Muscle of back (tissue), 11 donors: ENCODE data around the gene PSPC1. TPM values are rescaled to one million over a fixed set of nuclear protein-coding genes. Genes with fewer than 3 reads are reported as not detected.
A peak's percentile ranks its signal among the peaks of the same experiment; 100 is the strongest.
"Not testable (repeated sequence)": the region's sequence is repeated elsewhere in the genome, so short reads cannot be mapped to it uniquely, and the experiment has no call there.

Experiments used
- DNase-seq, 3 donors: peaks; one replicate each; pipeline versions ENCODE4 v3.0.0 to v3.0.0-alpha.2; 2013
- polyA plus RNA-seq, 10 donors: library from polyadenylated mRNA; unstranded; fragments of 120-200 nt; gene quantifications; one replicate each; pipeline ENCODE4 v1.2.1, GENCODE V29; 2013; ENCODE audit not compliant: insufficient read length in 10 of 10

Gene PSPC1
- polyA plus RNA-seq, 10 donors, result 37.1 to 50.4 (median 43.0) TPM

DNA sequence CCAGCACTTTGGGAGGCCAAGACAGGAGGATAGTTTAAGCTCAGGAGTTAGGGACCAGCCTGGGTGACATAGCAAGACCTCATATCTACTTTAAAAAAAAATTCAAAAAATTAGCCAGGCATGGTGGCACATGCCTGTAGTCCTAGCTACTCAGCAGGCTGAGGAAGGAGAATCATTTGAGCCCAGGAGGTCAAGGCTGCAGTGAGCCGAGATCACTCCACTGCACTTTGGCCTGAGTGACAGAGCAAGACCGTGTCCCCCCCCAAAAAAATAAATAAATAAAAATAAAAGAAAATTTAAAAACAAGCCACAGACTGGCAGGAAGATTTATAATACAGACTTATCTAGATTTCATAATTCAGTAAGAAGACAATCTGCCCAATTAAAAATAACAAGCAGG is 14.8 kb downstream of the PSPC1 start:
- DNase-seq, result no peak

DNA sequence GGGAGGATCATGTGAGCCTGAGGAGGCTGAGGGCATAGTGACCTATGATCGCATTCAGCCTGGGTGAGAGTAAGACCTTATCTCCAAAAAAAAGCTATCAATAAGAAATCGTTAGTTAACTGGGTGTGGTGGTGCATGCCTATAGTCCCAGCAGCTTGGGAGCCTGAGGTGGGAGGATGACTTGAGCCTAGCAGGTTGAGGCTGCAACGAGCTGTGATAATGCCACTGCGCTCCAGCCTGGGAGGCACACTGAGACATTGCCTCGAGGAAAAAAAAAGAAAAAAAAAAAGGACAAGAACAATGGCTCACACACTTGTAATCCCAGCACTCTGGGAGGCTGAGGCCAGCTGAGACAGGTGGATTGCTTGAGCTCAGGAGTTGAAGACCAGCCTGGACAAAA is 16.2 kb downstream of the PSPC1 start:
- no peak for DNase-seq

DNA sequence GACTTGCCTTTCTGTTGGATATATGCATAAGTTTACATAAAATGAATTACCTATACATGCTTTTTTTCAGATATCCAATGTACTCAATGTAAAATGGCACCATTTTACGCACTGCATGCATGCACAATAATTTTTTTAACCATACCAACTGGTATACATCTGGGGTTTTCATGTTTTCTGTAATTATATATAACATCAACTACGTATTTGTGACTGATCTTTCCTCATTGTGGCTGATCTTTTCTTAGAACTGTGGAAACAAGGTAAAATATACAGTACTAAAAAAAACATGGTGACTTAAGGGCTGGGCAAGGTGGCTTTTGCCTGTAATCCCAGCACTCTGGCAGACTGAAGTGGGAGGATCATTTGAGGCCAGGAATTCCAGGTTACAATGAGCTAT is 18.5 kb downstream of the PSPC1 start:
- DNase-seq, result no peak

DNA sequence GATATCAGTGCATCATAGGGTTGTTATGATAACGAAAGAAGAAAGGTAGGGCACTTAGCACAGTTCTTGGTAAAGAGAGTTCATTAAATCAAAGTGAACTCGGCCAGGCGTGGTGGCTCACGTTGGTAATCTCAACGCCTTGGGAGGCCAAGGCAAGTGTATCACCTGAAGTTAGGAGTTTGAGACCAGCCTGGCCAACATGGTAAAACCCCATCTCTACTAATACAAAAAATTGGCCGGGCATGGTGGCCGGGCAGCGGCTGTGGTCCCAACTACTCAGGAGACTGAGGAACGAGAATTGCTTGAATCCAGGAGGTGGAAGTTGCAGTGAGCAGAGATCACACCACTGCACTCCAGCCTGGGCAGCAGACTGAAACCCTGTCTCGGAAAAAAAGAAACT is 19.1 kb downstream of the PSPC1 start:
- DNase-seq, result no peak

DNA sequence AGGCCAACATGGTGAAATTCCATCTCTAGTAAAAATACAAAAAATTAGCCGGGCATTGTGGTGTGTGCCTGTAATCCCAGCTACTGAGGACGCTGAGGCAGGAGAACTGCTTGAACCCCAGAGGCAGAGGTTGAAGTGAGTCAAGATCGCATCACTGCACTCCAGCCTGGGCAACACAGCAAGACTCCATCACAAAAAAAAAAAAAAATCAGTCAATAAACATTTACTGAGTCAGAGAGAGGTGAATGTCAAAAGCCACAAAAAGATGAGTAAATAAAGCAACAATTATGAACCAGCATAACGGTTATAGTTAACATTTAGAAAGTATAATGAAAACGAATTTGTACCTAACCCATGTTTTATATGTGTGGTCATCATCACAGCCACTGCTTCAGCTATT is 23.1 kb downstream of the PSPC1 start:
- no peak for DNase-seq

DNA sequence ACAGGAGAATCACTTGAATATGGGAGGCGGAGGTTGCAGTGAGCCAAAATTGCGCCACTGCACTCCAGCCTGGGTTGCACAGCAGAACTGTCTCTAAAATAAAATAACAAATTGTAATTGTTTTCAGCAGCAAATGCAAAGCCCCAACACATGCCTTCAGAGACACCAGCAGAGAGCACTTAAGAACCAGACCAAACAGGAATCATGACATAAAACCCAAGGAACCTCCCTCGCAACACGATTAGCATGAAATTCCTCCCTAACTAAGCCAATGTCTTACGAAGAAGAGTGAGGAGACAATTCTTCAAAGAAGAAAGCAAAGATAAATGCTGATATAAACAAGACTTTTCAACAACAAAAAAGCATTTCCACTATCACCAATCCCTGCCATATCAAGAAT is 40.1 kb downstream of the PSPC1 start:
- DNase-seq, result no peak

DNA sequence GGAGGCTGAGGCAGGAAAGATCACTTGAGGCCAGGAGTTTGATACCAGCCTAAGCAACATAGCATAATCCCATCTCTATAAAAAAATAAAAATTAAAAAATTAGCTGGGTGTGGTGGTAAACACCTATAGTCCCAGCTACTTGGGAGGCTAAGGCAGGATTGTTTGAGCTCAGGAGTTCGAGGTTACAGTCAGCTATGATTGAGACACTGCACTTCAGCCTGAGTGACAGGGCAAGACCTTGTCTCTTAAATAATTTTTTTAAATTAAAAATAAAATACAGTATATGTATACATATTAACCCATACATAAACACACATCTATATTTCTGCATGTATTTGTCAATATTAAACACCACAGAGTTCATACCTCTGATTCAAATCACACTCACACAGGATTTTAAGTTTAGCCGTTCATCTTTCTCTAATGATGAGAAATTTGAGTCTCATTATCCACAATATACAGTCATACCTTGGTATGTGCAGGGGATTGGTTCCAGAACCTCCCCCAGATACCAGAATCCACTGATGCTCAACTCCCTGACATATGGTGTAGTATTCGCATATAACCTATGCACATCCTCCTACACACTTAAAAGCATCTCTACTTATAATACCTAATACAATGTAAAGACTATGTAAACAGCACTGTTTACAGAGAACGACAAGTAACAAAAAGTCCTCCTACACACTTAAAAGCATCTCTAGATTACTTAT is 44.7 kb downstream of the PSPC1 start:
- DNase-seq, result no peak

DNA sequence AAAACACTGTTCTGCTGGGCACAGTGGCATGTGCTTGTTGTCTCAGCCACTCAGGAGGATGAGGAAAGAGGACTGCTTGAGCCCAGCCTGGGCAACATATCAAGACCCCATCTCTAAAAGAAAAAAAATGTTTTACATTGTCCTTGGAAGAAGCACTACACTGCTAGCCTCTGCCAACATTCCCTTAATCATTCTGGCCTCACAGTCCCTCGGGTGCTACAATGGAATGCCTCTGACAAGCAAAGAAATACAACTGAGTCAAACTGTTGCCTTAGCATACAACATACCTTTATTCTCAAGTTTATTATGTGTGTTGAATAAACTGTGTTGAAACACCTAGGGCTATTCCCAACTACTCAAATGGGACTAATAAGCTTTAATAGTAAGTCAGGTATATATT is 56.1 kb downstream of the PSPC1 start:
- peak in 2 of 3 donors; percentile 5 to 7 for DNase-seq

GRCh38 chr13:19725320-19725719 is 57.4 kb downstream of the PSPC1 start:
- DNase-seq, result no peak

DNA sequence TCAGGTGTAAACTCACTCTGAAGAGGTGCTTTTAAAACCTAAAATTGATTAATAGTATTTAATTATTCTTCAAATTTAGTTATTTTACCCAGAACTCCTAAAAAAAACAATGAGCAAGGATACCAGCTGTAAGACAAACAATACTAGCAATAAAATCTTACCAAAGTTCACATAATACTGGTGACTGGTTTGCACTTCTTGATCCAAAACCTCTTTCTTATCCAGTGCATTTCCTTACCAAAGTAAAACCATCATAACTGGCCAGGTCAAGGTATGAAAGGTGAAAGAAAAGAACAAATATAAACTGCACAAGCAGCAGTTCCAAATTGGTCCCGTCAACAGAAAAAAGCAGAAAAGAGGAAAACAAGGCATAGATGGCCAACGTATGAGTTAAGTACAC is 62.7 kb downstream of the PSPC1 start:
- no peak for DNase-seq

DNA sequence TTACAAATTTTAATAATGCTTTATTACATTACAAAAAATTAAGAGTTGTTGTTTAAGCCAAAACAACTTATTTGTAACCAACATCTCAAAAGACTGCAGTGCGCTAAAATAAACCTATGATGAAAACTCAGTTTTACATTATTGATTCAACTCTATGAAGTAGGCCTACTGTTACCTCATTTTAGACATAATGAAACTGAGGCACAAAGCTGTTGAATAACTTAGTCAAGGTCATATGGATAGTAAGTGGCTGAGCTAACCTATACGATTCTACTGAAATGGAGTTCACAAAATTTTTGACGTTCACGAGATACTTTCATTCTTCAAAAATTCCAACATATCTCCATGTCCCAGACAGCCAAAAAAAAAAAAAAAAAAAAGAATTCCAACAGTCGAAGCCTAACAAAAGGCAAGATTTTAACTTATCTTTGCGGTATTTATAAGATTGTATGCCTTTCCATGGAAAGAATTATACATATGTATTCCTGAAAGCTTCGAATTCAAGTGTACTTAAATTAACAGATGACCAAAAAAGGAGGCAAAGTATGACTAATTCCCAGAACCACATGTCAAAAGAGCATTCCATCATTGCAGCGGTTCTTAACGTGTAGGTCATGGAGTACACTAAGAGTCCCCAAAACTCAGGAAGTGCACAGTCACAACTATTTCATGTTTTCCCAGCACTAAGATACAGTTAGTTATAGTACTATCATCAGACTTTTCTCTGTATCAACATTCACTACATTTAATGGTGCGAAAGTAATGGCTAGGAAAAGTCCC is 69.4 kb downstream of the PSPC1 start:
- DNase-seq, result peak in 1 of 3 donors; percentile 29

DNA sequence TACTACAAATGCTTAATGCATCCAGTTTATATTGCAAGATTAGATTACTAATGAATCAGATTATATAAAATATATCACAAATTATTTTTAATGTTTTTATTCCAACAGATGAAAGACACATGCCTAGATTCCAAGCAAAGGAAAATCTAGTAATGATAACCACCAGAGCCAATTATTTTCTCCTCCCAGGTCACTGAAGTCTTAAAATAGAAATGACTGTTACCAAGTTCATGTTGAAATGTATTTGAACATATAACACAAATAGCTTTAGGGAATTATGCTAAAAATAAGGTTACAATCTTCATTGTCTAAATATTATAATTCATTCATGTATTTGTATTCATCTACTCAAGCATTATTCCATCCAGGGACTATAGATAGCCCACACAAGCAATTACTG is 73.0 kb downstream of the PSPC1 start:
- DNase-seq, result not testable (repeated sequence)

DNA sequence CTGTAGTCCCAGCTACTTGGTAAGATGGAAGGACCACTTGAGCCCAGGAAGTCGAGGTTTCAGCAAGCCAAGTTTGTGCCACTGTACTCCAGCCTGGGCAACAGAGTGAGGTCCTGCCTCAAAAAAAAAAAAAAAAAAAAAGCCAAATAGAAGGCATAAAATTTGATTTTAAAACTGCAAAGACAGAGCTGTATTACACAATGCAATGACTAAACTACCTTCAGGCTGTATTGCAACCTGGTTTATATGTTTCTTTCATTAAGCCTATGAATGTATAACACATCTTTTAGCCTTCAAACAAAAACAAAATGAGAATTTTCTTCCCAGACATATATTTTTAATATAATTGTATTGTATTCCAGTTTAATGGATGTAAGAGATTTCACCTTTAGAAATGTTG is 73.7 kb downstream of the PSPC1 start:
- not testable (repeated sequence) for DNase-seq

GRCh38 chr13:19704256-19704655 is 78.5 kb downstream of the PSPC1 start:
- DNase-seq, result not testable (repeated sequence)

DNA sequence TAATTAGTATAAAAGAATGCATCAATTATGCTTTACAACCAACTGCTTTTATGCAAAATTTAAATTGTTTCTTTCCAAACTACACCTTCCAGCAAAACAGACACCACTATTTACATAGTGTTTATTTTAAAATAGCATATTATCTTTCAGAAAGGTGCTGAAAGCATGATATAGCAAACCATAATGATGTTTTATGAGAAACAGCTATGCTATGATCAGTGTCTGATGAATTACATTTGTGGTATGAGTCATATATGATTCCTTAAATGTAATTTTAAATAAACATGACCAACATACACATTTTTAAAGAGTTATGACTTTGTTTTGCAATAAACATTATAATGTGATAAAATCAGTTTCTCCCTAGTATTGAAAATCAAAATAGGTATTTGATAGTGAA is 81.1 kb downstream of the PSPC1 start:
- DNase-seq, result not testable (repeated sequence)

DNA sequence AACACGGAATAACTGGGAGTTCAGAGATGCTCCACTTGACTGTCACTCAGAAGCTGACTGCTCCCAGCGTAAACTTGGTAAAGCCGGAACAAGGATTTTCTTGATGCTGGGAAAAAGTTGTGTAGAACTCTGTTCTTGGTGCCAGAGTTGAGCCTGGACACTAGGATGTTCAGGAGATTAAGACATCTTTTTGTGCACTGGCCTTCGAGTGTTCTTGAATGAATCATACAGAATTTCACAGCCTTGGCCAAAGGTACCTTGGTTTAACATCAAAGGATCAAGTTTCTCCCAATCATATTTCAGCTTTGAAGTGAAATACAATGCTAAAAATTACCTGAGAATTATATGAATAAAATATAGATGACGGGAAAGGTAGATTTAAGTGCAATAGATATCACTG is 81.8 kb downstream of the PSPC1 start:
- not testable (repeated sequence) for DNase-seq

DNA sequence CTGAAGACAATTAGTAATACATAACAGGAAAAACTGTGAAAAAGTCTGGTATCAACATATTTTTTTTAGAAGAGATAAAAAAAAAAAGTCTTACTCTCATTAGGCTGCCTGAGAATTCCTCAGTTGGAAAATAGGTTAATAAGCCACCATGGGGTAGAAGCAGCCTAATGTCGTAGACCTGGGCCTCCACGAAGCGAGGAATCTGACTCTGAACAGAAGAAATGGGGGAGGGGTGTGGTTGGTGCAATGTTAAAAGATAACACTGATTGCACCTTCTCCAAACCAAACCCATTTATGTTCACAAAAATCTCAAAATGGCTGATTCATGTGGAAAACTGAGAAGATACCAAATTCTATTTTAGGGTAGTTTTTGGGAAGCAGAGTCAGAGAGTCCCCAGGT is 86.9 kb downstream of the PSPC1 start:
- DNase-seq, result no peak

DNA sequence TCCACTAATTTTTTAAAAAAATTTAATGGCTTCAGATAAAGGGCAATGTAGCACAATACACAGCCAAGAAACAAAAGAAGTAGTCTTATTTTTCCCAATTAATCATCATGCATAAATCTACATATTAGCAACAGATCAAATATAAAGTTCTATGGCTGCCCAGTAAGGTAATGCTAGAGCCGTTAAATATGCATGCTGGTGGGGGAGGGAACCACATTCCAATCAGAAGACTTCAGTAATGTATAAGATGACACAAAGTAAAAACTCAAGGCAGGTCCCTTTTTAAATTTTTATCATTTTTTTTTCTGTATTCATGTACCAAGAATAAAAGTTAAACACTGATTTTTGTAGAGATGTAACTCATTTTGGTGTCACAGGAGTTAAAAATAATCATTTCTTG is 87.3 kb downstream of the PSPC1 start:
- DNase-seq, result no peak

- DNase-seq, result not testable (repeated sequence)
These were observed 91.3 kb downstream of the PSPC1 start for GRCh38 chr13:19691447-19691846.

GRCh38 chr13:19685437-19685836 is 97.3 kb downstream of the PSPC1 start:
- DNase-seq, result no peak

DNA sequence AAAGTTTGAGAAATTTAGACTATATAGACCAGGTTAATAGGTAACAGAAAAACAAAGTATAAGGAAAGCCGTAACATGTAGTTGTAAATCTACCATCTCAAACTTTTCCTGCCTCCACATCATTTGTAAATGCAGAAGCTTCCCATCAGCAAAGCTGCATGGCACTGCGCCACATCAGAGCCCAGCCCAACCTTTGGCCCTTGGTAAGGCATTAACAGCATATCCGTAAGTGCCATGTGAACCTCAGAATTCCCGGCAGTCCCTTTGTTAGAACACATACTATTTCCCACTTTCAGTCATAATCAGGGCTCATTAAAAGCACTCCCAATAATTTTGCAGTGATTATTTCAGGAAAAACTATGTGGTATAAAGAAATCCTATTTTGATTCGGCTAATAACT is 97.7 kb downstream of the PSPC1 start:
- DNase-seq, result no peak

GRCh38 chr13:19681517-19681916 is 101.2 kb downstream of the PSPC1 start:
- no peak for DNase-seq

DNA sequence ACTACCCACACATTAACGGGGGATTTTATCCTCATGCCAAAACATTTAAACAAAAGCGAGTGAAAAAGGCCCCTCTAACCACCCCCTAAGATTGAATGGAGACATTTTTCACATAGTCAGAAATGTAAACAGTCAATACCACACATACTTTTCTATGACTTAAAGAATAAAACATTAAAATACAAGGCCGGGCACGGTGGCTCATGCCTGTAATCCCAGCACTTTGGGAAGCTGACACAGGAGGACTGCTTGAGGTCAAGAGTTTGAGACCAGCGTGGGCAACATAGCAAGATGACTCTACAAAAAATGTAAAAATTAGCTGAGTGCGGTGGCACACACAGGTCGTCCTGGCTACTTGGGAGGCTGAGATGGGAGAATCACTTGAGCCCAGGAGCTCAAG is 102.0 kb downstream of the PSPC1 start:
- no peak for DNase-seq

DNA sequence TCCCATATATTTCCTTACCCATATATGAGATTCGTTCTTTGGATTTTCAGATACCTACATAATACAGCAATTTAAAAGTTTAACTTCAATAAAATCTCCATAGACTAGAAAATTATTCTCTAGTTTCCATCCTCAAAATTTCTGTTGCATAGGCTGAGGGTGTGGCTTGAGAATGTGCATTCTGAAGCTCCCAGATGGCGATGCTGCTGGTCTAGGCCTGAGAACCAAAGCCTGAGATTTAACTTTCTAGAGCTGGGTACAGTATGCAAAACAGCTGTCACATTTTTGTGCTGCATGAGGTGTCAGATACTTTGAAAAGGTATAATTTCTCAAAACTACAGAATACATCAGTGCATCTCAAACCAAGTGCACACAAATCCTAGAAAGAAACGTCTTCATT is 106.6 kb downstream of the PSPC1 start:
- no peak for DNase-seq
